GM18951 (cell line): Measurements from ENCODE around the gene PLXNC1.

Experiments
- POLR2A ChIP-seq: IDR thresholded peaks from 4 replicates; pipeline ENCODE4 v1.6.1; 2011; ENCODE audit warnings: mild to moderate bottlenecking; ENCODE audit not compliant: insufficient read length, insufficient read depth; ENCODE audit errors: extremely low read depth
- in situ Hi-C: fragments of 300-500 bp; cut with MboI; formaldehyde crosslinking; loops from one replicate; pipeline ENCODE4 v1.12.0; 2022; ENCODE audit warnings: low sequenced_read_pairs, mixed read lengths, inconsistent platforms; ENCODE audit not compliant: unreplicated experiment

Gene PLXNC1

GRCh38 chr12:94262228-94263010, 114.0 kb downstream of the PLXNC1 start:
- peak; percentile 36 for TF ChIP-seq POLR2A
- in situ Hi-C loops: no loop called here

GRCh38 chr12:94263011-94263811, 114.8 kb downstream of the PLXNC1 start:
- in situ Hi-C loops: no loop called here
- TF ChIP-seq POLR2A: peak; percentile 5

GRCh38 chr12:94263905-94264561, 115.7 kb downstream of the PLXNC1 start:
- in situ Hi-C loops: no loop called here
- TF ChIP-seq POLR2A: no peak

- in situ Hi-C loops: no loop called here
- no peak for TF ChIP-seq POLR2A
Measured at GRCh38 chr12:94264736-94265485, 116.5 kb downstream of the PLXNC1 start.

- TF ChIP-seq POLR2A: no peak
- in situ Hi-C loops: no loop called here
Measured at GRCh38 chr12:94265539-94265938, 117.2 kb downstream of the PLXNC1 start.

- no peak for TF ChIP-seq POLR2A
- in situ Hi-C loops: no loop called here
Measured at GRCh38 chr12:94265966-94266745, 117.8 kb downstream of the PLXNC1 start.

GRCh38 chr12:94266796-94267536, 118.6 kb downstream of the PLXNC1 start:
- TF ChIP-seq POLR2A: no peak
- in situ Hi-C loops: no loop called here

- in situ Hi-C loops: no loop called here
- no peak for TF ChIP-seq POLR2A
Measured at GRCh38 chr12:94267537-94267872, 119.1 kb downstream of the PLXNC1 start.

GRCh38 chr12:94267921-94268471, 119.6 kb downstream of the PLXNC1 start:
- in situ Hi-C loops: no loop called here
- no peak for TF ChIP-seq POLR2A

GRCh38 chr12:94269316-94269999, 121.1 kb downstream of the PLXNC1 start:
- in situ Hi-C loops: no loop called here
- TF ChIP-seq POLR2A: no peak

- in situ Hi-C loops: no loop called here
- no peak for TF ChIP-seq POLR2A
Measured at GRCh38 chr12:94271351-94271750, 123.0 kb downstream of the PLXNC1 start.
